HepG2 (cell line): ENCODE data around the gene LRPAP1.
"Not testable (repeated sequence)": the region's sequence is repeated elsewhere in the genome, so short reads cannot be mapped to it uniquely, and the experiment has no call there.

Experiments
- CHD2 ChIP-seq: IDR thresholded peaks from 2 replicates; pipeline ENCODE4 v1.6.1; 2011; ENCODE audit warnings: low read depth, low read length, improper control_type of control experiment
- CTCF ChIP-seq: sonication (generic); formaldehyde crosslinking; IDR thresholded peaks from 2 replicates; pipeline ENCODE4 v1.5.0; 2020; ENCODE audit warnings: mild to moderate bottlenecking, missing genetic modification reagents, moderate library complexity
- HNRNPH1 ChIP-seq: fragments of 200-400 bp; formaldehyde crosslinking; optimal IDR thresholded peaks from 2 replicates; pipeline ENCODE3; 2017; ENCODE audit warnings: mild to moderate bottlenecking, low read depth, low read length
- PATZ1 ChIP-seq: sonication (generic); formaldehyde crosslinking; IDR thresholded peaks from 2 replicates; pipeline ENCODE4 v1.4.0; 2020; ENCODE audit warnings: missing genetic modification reagents
- REST ChIP-seq, 2 experiments: IDR thresholded peaks; 2 replicates each; pipeline ENCODE4 v1.6.1; 2011 to 2012; ENCODE audit warnings: low read length in 2 of 2, borderline replicate concordance in 1 of 2, low read depth in 1 of 2, mild to moderate bottlenecking in 1 of 2, moderate library complexity in 1 of 2
- RNF2 ChIP-seq: fragments of 450-650 bp; conservative IDR thresholded peaks from 2 replicates; pipeline ENCODE4 v1.6.1; 2016; ENCODE audit warnings: low read depth
- SCMH1 ChIP-seq: sonication (generic); formaldehyde crosslinking; IDR thresholded peaks from 2 replicates; pipeline ENCODE4 v1.9.0; 2021; ENCODE audit warnings: missing genetic modification reagents, mild to moderate bottlenecking, borderline replicate concordance
- ZBTB40 ChIP-seq, 2 experiments: fragments of 450-650 bp in 1 of 2; sonication (generic) in 1 of 2; formaldehyde crosslinking in 1 of 2; IDR thresholded peaks; 2 replicates each; pipeline versions ENCODE4 v1.6.1 to v1.8.0; 2016 to 2022; ENCODE audit warnings: antibody characterized with exemption in 1 of 2, mild to moderate bottlenecking in 1 of 2, missing genetic modification reagents in 1 of 2
- ZNF121 ChIP-seq: sonication (generic); formaldehyde crosslinking; IDR thresholded peaks from 2 replicates; pipeline ENCODE4 v1.5.0; 2020; ENCODE audit warnings: mild to moderate bottlenecking, missing genetic modification reagents
- ZNF354B ChIP-seq: sonication (generic); formaldehyde crosslinking; IDR thresholded peaks from 2 replicates; pipeline ENCODE4 v1.8.0; 2022; ENCODE audit warnings: mild to moderate bottlenecking, missing genetic modification reagents

- not testable (repeated sequence) for TF ChIP-seq REST (IDR thresholded peaks at IDR 0.05; ENCODE audit: borderline replicate concordance in 1 of 2, low read depth in 1 of 2, low read length in 2 of 2); CTCF; CHD2; ZNF354B (CRISPR knock-in tag); SCMH1 (CRISPR knock-in tag); ZBTB40 (IDR thresholded peaks at IDR 0.05); HNRNPH1; RNF2
- TF ChIP-seq PATZ1 (CRISPR knock-in tag) (peak; percentile 60), ZNF121 (CRISPR knock-in tag) (peak; percentile 82; the same call in 1 of the 2 replicates), ZBTB40 (CRISPR knock-in tag; IDR thresholded peaks at IDR 0.05) (peak; percentile 55; the same call in 1 of the 2 replicates)
Observed at GRCh38 chr4:3557088-3557492, 24.9 kb upstream of the LRPAP1 start.
